HG03159 (cell line): ENCODE results near the gene NME3.

Experiments
- ATAC-seq: cut with Tn5 transposase; IDR thresholded peaks from one replicate; pipeline ENCODE4 v1.9.1; 2021; ENCODE audit warnings: mild to moderate bottlenecking, moderate library complexity; ENCODE audit not compliant: unreplicated experiment

The NME3 gene

GRCh38 chr16:1729445-1729844 is 41.9 kb downstream of the NME3 start:
- no peak for ATAC-seq

GRCh38 chr16:1729026-1729425 is 42.3 kb downstream of the NME3 start:
- no peak for ATAC-seq

- ATAC-seq = no peak
Observed at GRCh38 chr16:1727651-1728624, 43.4 kb downstream of the NME3 start.

GRCh38 chr16:1726661-1727502 is 44.5 kb downstream of the NME3 start:
- ATAC-seq = no peak

GRCh38 chr16:1724491-1724890 is 46.9 kb downstream of the NME3 start:
- ATAC-seq = no peak

- no peak for ATAC-seq
Observed at GRCh38 chr16:1723450-1724147, 47.7 kb downstream of the NME3 start.

- no peak for ATAC-seq
Observed at GRCh38 chr16:1721372-1721771, 50.0 kb downstream of the NME3 start.
